Activated CD8-positive, alpha-beta T cell treated with anti-CD3 and anti-CD28 coated beads, Interleukin-2, amount 10 ng/mL, durations not matched to agents 7 days and 5 days (primary cell): ENCODE data around the gene MFSD1. TPM values are rescaled to one million over a fixed set of nuclear protein-coding genes. Genes with fewer than 3 reads are reported as not detected.

Source experiments
- ATAC-seq: fragments of 150-1000 bp; cut with Tn5 transposase; one replicate; pipeline ENCODE4 v1.10.0; 2021; ENCODE audit warnings: moderate library complexity
- CTCF ChIA-PET: fragments of 350-600 bp; sonication (Branson Sonifier 250); formaldehyde crosslinking; loops from one replicate; lab custom pipeline; 2021; ENCODE audit warnings: antibody characterized with exemption; lab: Charles Lee
- POLR2A ChIA-PET: fragments of 350-600 bp; sonication (Branson Sonifier 250); formaldehyde crosslinking; loops from one replicate; lab custom pipeline; 2021; ENCODE audit warnings: antibody characterized with exemption; lab: Charles Lee
- DNase-seq: peaks from one replicate; pipeline ENCODE4 v3.0.0-alpha.2; 2020
- H3K27ac Mint-ChIP-seq: one replicate; pipeline ENCODE4 v1.8.0; 2021; ENCODE audit warnings: mild to moderate bottlenecking, mixed read lengths
- H3K27me3 Mint-ChIP-seq: one replicate; pipeline ENCODE4 v1.8.0; 2021; ENCODE audit warnings: low read depth, mixed read lengths
- H3K36me3 Mint-ChIP-seq: one replicate; pipeline ENCODE4 v1.8.0; 2021; ENCODE audit warnings: low read depth, mixed read lengths
- H3K4me1 Mint-ChIP-seq: one replicate; pipeline ENCODE4 v1.8.0; 2021; ENCODE audit warnings: low read depth, mixed read lengths
- H3K4me3 Mint-ChIP-seq: one replicate; pipeline ENCODE4 v1.8.0; 2021; ENCODE audit warnings: mild to moderate bottlenecking, mixed read lengths
- H3K9me3 Mint-ChIP-seq: one replicate; pipeline ENCODE4 v1.8.0; 2022; ENCODE audit warnings: mixed read lengths; ENCODE audit not compliant: insufficient read depth
- total RNA-seq, 2 experiments: library from RNA; stranded (reverse); gene quantifications; one replicate each; pipeline ENCODE4 v1.2.3, GENCODE V29; 2021

Gene MFSD1, protein sequence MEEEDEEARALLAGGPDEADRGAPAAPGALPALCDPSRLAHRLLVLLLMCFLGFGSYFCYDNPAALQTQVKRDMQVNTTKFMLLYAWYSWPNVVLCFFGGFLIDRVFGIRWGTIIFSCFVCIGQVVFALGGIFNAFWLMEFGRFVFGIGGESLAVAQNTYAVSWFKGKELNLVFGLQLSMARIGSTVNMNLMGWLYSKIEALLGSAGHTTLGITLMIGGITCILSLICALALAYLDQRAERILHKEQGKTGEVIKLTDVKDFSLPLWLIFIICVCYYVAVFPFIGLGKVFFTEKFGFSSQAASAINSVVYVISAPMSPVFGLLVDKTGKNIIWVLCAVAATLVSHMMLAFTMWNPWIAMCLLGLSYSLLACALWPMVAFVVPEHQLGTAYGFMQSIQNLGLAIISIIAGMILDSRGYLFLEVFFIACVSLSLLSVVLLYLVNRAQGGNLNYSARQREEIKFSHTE
- total RNA-seq, result 10 to 100 TPM; 22.2 to 24.1 TPM

DNA sequence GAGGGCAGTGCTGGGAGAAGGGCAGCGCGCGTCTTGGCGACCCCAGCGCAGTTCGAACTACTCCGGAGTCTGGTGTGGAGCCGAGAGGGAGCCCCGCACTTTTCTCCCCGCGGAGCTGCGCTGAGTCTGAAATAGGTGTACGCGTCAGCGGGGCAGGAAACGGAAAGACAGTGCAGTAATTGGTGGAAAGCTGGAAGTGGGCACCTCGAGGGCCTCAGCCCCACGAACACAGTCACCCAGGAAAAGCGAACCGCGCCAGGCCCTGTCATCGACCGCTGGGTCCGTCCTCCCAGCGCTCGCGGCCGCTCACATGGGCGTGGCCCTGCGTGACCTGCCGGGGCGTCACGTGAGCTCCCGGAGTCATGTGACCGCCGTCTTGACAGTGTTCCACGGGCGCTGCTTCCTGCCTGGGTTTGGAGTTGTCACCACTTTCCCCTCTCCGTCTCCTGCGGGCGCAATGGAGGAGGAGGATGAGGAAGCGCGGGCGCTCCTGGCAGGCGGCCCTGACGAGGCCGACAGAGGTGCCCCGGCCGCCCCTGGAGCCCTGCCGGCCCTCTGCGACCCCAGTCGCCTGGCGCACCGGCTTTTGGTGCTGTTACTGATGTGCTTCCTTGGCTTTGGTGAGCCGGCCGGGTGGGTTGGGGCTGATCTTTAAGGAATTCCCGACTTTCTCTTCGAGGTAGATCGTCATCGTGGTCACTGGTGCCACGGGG, at the start of gene MFSD1:
MFSD1 (plus strand) TSS at position 359 of the 713 bp plus-strand sequence; CDS start at position 458, 99 bp downstream.
- peak; percentile 92 for DNase-seq
- Mint-ChIP-seq H3K27ac (peak within 1 kb of the TSS; percentile 86), H3K4me3 (peak within 1 kb of the TSS; percentile 88), H3K27me3 (peaks cover 17% of the 10 kb centered on the region), H3K4me1 (peaks cover 24% of the 10 kb centered on the region), H3K9me3 (no peaks in the 10 kb centered on the region), H3K36me3 (peaks cover 3% of the 10 kb centered on the region)
- ChIA-PET POLR2A (interaction anchor here (0.6 to 1.2 kb wide), 6 partner anchors 8 to 1627 kb away, joined by 3 to 4 read pairs (median 3); partner anchors contain the start of genes GFM1 and LXN), CTCF (interaction anchor here (0.9 to 4.0 kb wide), 8 partner anchors 10 to 458 kb away, joined by 3 to 27 read pairs (median 6); partner anchors contain the start of gene GFM1)
- ATAC-seq, result peak; percentile 92

DNA sequence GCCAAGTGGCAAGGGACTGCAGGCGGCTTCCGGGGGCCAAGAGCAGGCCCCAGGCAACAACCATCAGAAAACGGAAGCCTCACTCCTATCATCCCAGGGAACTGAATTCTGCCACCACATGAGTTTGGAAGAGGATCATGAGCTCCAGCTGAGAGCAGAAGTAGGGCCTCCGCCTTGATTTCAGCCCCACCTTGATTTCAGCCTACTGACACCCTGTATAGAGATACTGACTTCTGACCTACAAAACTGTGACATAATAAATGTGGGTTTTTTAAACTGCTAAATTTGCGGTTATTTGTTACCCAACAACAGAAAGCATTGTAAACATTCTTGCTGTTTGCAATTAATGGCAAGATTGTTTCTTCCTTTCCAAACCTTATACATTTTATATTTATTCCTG, 48.0 kb upstream of the MFSD1 start:
- Mint-ChIP-seq H3K4me1 (no peaks in the 10 kb centered on the region), H3K9me3 (no peaks in the 10 kb centered on the region), H3K27me3 (no peaks in the 10 kb centered on the region), H3K36me3 (no peaks in the 10 kb centered on the region), H3K27ac (no peak overlapping the region), H3K4me3 (no peak overlapping the region)
- no peak for ATAC-seq
- POLR2A ChIA-PET, result no interaction called here
- CTCF ChIA-PET, result interaction anchor here (1.7 kb wide), 1 partner anchor 26 kb away, joined by 4 read pairs; no protein-coding TSS in a partner anchor
- no peak for DNase-seq

DNA sequence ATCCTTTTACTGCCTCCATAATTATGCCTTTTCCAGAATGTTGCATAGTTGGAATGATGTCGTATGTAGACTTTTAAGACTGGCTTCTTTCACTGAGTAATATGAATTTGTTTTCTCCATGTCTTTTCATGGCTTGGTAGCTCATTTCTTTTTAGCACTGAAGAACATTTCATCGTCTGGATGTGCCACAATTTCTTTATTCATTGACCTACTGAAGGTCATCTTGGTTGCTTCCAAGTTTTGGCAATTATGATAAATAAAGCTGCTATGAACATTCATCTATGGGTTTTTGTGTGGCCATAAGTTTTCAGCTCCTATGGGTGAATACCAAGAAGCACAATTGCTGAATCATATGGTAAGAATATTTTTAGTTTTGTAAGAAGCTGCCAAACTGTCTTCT, 46.4 kb upstream of the MFSD1 start:
- H3K4me3 Mint-ChIP-seq, result no peak overlapping the region
- CTCF ChIA-PET, result no interaction called here
- POLR2A ChIA-PET, result no interaction called here
- H3K27me3 Mint-ChIP-seq, result no peaks in the 10 kb centered on the region
- no peaks in the 10 kb centered on the region for H3K36me3 Mint-ChIP-seq
- DNase-seq, result no peak
- H3K4me1 Mint-ChIP-seq, result no peaks in the 10 kb centered on the region
- no peaks in the 10 kb centered on the region for H3K9me3 Mint-ChIP-seq
- no peak overlapping the region for H3K27ac Mint-ChIP-seq
- ATAC-seq, result no peak

DNA sequence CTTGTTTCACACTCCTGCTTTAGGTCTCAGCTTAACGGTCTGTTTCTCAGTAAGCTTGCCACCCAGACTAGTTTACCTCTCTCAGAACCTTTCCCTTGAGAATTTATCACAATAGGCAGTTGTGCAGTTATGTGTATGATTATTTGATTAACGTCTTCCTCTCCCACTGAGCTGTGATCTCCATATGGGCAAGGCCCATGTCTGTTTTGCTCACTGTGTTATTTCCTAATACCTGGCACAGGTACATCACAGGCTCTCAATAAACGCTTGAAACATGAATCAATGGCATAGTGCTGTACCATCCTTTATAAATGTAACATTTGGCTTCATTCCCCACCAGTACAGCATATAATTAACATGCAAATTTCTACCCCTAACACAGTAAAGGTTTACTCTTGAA, 40.5 kb upstream of the MFSD1 start:
- H3K4me1 Mint-ChIP-seq, result no peaks in the 10 kb centered on the region

DNA sequence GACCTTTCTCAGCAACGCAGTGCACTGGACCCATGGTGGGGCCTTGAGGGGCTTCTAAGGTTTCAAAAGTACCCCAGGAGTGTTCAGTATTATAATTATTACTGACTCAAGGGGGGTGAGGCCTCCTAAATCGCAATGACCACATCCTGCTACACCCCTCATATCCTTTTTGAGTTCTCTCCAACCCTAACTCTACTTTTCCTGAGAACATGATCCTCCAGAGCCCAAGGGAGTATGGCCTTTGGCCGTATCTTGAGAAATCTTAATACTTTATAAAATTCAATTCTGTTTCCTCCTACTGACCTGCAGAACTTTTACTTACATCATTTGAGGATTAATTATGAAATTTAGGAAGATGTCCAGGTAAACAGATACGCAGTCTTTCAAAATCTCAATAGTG, 39.2 kb upstream of the MFSD1 start:
- no peaks in the 10 kb centered on the region for H3K9me3 Mint-ChIP-seq
- no peak overlapping the region for H3K27ac Mint-ChIP-seq
- no peak overlapping the region for H3K4me3 Mint-ChIP-seq
- ATAC-seq (no peak), DNase-seq (no peak)
- ChIA-PET POLR2A (no interaction called here), CTCF (interaction anchor here (1.6 kb wide), 1 partner anchor 35 kb away, joined by 4 read pairs; no protein-coding TSS in a partner anchor)
- no peaks in the 10 kb centered on the region for H3K4me1 Mint-ChIP-seq
- no peaks in the 10 kb centered on the region for H3K27me3 Mint-ChIP-seq
- no peaks in the 10 kb centered on the region for H3K36me3 Mint-ChIP-seq

More for the DNA sequence above, 40.5 kb upstream of the MFSD1 start:
- Mint-ChIP-seq H3K27me3 (no peaks in the 10 kb centered on the region), H3K9me3 (no peaks in the 10 kb centered on the region), H3K4me3 (no peak overlapping the region), H3K27ac (no peak overlapping the region), H3K36me3 (no peaks in the 10 kb centered on the region)
- ATAC-seq (no peak), DNase-seq (no peak)
- POLR2A ChIA-PET, result no interaction called here
- CTCF ChIA-PET, result interaction anchor here (1.6 to 1.7 kb wide), 2 partner anchors 16 to 34 kb away, joined by 4 read pairs; no protein-coding TSS in a partner anchor

DNA sequence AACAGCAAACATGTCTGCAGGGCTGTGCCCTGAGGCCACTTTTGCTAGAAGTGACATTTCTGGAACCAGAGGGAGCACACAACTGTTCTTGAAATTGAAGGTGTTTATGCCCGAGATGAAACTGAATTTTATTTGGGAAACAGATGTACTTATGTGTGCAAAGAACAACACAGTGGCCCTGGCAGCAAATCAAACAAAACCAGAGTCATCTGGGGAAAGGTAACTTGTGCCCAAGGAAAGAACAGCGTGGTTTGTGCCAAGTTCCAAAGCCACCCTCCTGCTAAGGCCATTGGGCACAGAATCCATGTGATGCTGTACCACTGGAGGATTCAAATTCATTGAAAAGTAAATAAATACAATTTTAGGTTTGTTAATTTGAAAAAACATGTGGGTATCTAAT, 38.4 kb upstream of the MFSD1 start:
- DNase-seq (no peak), ATAC-seq (no peak)
- Mint-ChIP-seq H3K4me3 (no peak overlapping the region), H3K4me1 (no peaks in the 10 kb centered on the region), H3K27ac (no peak overlapping the region), H3K9me3 (no peaks in the 10 kb centered on the region), H3K27me3 (no peaks in the 10 kb centered on the region), H3K36me3 (no peaks in the 10 kb centered on the region)
- ChIA-PET CTCF (no interaction called here), POLR2A (no interaction called here)

DNA sequence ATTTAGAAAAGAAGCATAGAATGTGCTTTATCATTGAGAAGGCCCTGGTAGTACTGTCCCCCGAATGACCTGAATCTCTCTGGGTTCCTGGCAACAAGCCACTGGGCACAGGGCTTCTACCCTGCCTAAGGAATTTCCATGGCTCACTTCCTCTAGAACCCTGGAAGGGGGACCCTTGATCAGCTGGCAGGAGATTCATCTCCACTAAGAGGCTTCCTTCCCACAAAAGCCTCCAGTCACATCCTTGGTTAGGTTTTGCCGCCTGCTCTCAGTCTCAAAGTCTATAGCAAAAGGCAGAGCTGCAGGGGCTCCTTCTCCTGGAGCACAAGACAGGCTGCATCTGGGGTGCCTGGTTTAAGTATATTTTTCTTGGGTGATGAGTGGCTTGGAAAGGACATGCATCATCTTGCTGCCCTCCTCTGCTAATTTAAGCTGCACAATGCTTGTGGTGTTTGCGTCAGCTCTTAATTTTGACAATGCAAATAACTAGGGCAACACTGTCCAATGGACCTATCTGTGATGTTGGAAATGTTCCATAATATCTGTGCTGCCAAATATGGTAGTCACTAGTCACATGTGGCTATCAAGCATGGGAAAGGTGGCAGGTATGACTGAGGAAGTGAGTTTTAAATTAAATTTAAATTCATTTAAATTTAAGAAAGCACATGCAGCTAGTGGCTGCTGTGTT, 36.2 kb upstream of the MFSD1 start:
- H3K27ac Mint-ChIP-seq, result no peak overlapping the region
- H3K27me3 Mint-ChIP-seq, result no peaks in the 10 kb centered on the region
- CTCF ChIA-PET, result interaction anchor here (1.6 kb wide), 1 partner anchor 24 kb away, joined by 4 read pairs; no protein-coding TSS in a partner anchor
- POLR2A ChIA-PET, result no interaction called here
- H3K9me3 Mint-ChIP-seq, result no peaks in the 10 kb centered on the region
- H3K4me3 Mint-ChIP-seq, result no peak overlapping the region
- H3K36me3 Mint-ChIP-seq, result no peaks in the 10 kb centered on the region
- ATAC-seq (no peak), DNase-seq (no peak)
- H3K4me1 Mint-ChIP-seq, result no peaks in the 10 kb centered on the region

DNA sequence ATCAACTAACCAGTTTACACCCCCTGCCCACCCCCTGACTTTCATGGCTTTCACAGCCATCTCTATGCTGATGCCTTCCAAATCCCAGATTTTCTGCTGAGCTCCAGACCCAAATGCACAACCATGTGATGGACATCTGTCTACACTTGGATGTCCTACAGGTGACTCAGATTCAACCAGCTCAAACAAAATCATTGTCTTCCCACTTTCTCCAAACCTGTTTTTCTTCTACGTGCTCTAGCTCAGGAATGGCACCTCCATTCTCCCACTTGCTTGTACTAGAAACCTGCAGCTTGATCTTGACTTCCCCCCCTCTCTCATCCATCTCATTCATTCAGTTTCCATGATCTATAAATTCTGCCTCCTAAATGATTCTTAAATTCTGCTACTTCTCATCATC, 35.5 kb upstream of the MFSD1 start:
- ATAC-seq (no peak), DNase-seq (no peak)
- no peaks in the 10 kb centered on the region for H3K9me3 Mint-ChIP-seq
- POLR2A ChIA-PET, result no interaction called here
- H3K4me3 Mint-ChIP-seq, result no peak overlapping the region
- CTCF ChIA-PET, result interaction anchor here (2.1 kb wide), 1 partner anchor 39 kb away, joined by 5 read pairs; no protein-coding TSS in a partner anchor
- no peaks in the 10 kb centered on the region for H3K36me3 Mint-ChIP-seq
- H3K27me3 Mint-ChIP-seq, result no peaks in the 10 kb centered on the region
- H3K4me1 Mint-ChIP-seq, result no peaks in the 10 kb centered on the region
- no peak overlapping the region for H3K27ac Mint-ChIP-seq

DNA sequence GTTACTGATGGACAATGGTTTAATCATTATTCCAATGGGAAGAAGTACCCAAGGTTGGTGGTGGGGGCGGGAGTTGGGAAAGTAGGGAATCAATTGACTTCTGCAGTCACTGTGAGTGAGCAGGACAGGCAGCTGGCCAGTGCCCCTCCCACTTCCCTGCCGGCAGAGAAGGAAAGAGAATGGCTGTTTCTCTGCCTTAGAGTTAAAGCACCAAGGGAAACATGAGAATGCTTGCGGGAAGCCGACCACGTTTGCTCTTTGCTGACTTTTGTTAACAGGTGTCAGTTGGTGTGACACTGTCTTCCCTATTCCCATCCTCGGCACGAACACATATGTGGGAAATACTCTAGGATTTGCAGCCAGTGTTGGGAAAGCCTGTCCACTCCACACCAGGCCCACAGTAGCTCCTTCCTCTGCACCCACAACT, 33.5 kb upstream of the MFSD1 start:
- DNase-seq, result no peak
- H3K9me3 Mint-ChIP-seq, result no peaks in the 10 kb centered on the region
- CTCF ChIA-PET, result interaction anchor here (2.1 kb wide), 1 partner anchor 41 kb away, joined by 5 read pairs; no protein-coding TSS in a partner anchor
- no peak overlapping the region for H3K4me3 Mint-ChIP-seq
- H3K4me1 Mint-ChIP-seq, result no peaks in the 10 kb centered on the region
- no peak overlapping the region for H3K27ac Mint-ChIP-seq
- no peak for ATAC-seq
- POLR2A ChIA-PET, result no interaction called here
- no peaks in the 10 kb centered on the region for H3K36me3 Mint-ChIP-seq
- no peaks in the 10 kb centered on the region for H3K27me3 Mint-ChIP-seq

DNA sequence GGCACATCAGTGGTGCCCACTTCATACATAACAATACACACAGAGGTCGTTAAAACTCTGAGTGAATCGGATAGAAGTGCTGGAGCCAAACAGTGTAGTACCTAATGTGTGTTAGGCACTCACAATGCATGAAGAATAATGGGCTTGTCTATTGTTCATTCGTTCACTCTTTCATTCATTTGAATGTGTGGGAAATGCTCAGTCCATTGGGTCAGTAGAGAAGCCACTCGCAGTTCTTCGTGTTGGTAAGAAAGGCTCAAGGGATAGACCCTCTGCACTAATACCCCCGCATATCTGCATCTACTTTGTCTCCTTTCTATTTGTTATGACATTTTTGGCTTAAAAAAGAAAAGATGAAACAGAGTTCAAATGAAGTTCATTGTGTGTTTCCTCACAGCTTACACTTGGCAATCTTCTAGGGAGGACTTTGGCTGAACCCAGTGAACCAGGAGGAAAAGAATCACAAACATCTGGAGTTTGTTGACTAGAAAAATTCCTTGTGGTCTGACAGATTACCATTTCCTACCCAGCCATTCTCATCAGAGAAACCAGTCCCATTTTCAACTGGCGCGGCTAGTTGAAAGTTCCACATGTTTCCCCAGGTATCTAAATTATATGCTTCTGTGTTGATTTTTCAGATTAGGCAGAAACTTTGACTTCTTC, 32.8 kb upstream of the MFSD1 start:
- no peak overlapping the region for H3K4me3 Mint-ChIP-seq
- ATAC-seq (no peak), DNase-seq (no peak)
- ChIA-PET CTCF (no interaction called here), POLR2A (no interaction called here)
- H3K9me3 Mint-ChIP-seq, result no peaks in the 10 kb centered on the region
- H3K27me3 Mint-ChIP-seq, result no peaks in the 10 kb centered on the region
- H3K36me3 Mint-ChIP-seq, result no peaks in the 10 kb centered on the region
- no peak overlapping the region for H3K27ac Mint-ChIP-seq
- no peaks in the 10 kb centered on the region for H3K4me1 Mint-ChIP-seq

DNA sequence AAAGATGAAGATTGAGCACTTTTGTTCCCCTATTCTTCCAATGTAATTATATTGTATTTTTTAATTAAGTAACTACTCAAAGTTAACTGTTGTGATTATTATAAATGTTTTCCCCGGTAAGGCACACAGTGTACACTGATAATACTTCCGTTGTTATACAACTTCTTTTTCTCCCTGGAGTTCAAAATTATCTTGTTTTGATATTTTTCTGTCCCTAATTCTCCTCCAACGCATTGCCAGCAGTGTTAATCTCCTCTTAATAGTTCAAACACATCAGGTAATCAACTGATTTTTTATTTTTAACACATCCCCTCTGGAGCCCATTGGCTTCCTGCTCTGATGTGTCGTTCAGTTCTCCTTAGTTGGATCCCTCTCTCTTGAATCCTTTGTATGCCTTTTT, 32.3 kb upstream of the MFSD1 start:
- H3K4me1 Mint-ChIP-seq, result no peaks in the 10 kb centered on the region
- ChIA-PET POLR2A (interaction anchor here (0.6 kb wide), 1 partner anchor 9 kb away, joined by 3 read pairs; no protein-coding TSS in a partner anchor), CTCF (no interaction called here)
- H3K4me3 Mint-ChIP-seq, result no peak overlapping the region
- no peak overlapping the region for H3K27ac Mint-ChIP-seq
- no peaks in the 10 kb centered on the region for H3K27me3 Mint-ChIP-seq
- no peak for DNase-seq
- no peak for ATAC-seq
- H3K36me3 Mint-ChIP-seq, result no peaks in the 10 kb centered on the region
- H3K9me3 Mint-ChIP-seq, result no peaks in the 10 kb centered on the region
